Measurements from ENCODE around the gene FAM81A.
"Not testable (repeated sequence)": the region's sequence is repeated elsewhere in the genome, so short reads cannot be mapped to it uniquely, and the experiment has no call there.

Gene FAM81A

GRCh38 chr15:59447367-59447766, 9.4 kb downstream of the FAM81A start:
- no peaks in the 10 kb centered on the region for H3K36me3 ChIP-seq (ENCODE audit: insufficient read depth, low read depth, low read length)
- H3K9me3 ChIP-seq (ENCODE audit: insufficient read depth, low read depth, low read length): no peaks in the 10 kb centered on the region
- peaks cover 9% of the 10 kb centered on the region; the same call in 1 of the 2 replicates for H3K4me1 ChIP-seq (ENCODE audit: insufficient read depth, low read length)
- H3K27me3 ChIP-seq (ENCODE audit: insufficient read depth, low read length): no peaks in the 10 kb centered on the region
- no peak overlapping the region for H3K4me3 ChIP-seq (ENCODE audit: low read length)
- H3K9ac ChIP-seq (ENCODE audit: low read depth, low read length): no peak overlapping the region
- no peak overlapping the region for H3K27ac ChIP-seq (ENCODE audit: low read length)

DNA sequence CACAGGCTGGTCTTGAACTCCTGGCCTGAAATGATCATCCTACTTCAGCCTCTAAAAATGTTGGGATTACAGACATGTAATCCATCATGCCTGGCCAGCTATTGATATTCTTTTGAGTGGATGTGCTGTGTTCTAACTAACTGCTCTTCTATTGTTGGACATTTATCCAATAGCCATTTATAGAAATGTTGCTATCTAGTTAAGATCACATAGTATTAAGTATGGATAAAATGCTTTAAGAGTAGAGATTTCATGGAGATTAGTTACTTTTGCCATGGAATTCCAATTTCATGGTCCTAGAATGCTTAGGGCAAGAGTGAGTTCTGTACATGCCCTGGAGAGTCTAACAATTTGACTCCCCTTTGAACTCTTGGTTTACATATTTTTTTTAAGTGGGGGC, 10.9 kb downstream of the FAM81A start:
- Histone ChIP-seq H3K4me3 (ENCODE audit: low read length) (no peak overlapping the region), H3K36me3 (ENCODE audit: insufficient read depth, low read depth, low read length) (no peaks in the 10 kb centered on the region), H3K4me1 (ENCODE audit: insufficient read depth, low read length) (peaks cover 9% of the 10 kb centered on the region; the same call in 1 of the 2 replicates), H3K27me3 (ENCODE audit: insufficient read depth, low read length) (no peaks in the 10 kb centered on the region), H3K27ac (ENCODE audit: low read length) (no peak overlapping the region), H3K9me3 (ENCODE audit: insufficient read depth, low read depth, low read length) (no peaks in the 10 kb centered on the region), H3K9ac (ENCODE audit: low read depth, low read length) (no peak overlapping the region)

DNA sequence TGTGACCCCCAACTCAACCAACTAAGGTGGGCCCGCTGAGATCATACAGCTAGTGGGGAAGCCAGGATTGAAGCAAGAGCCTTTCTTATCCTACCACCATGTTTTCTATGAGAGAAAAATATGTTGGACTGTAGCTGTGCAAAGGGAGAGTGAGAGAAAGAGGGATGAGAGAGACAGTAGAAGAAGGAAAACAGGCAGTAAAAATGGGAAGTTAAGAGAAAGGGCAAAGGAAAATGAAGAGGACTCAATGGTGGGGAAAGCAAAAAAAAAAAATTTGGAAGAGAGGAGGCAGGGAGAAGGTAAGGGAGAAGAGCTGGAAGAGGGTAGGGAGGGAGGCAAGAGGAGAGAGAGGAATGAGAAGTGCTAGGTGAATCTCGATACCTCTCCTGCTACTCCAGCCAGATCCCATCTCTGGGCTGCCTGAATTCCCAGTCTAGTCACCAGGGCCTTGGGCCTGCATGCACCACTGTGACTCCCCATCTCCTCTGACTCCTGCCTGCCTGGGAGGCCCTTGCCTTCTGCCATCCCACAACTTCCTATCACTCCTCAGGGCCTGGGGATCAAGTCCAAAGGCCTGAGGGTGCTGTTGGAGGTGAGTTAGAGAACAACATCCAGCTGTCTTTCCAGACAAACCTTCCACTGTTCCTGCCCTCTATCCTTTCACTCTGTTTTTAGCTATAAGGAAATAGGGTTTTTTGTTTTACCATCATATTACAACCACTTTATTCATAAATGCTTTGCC, 15.7 kb downstream of the FAM81A start:
- Histone ChIP-seq H3K9me3 (ENCODE audit: insufficient read depth, low read depth, low read length) (no peaks in the 10 kb centered on the region), H3K27me3 (ENCODE audit: insufficient read depth, low read length) (no peaks in the 10 kb centered on the region), H3K27ac (ENCODE audit: low read length) (no peak overlapping the region), H3K9ac (ENCODE audit: low read depth, low read length) (no peak overlapping the region), H3K4me3 (ENCODE audit: low read length) (no peak overlapping the region), H3K4me1 (ENCODE audit: insufficient read depth, low read length) (no peaks in the 10 kb centered on the region), H3K36me3 (ENCODE audit: insufficient read depth, low read depth, low read length) (no peaks in the 10 kb centered on the region)

- no peaks in the 10 kb centered on the region for H3K27me3 ChIP-seq (ENCODE audit: insufficient read depth, low read length)
- H3K9ac ChIP-seq (ENCODE audit: low read depth, low read length): no peak overlapping the region
- no peak overlapping the region for H3K27ac ChIP-seq (ENCODE audit: low read length)
- H3K36me3 ChIP-seq (ENCODE audit: insufficient read depth, low read depth, low read length): no peaks in the 10 kb centered on the region
- no peaks in the 10 kb centered on the region for H3K4me1 ChIP-seq (ENCODE audit: insufficient read depth, low read length)
- no peak overlapping the region for H3K4me3 ChIP-seq (ENCODE audit: low read length)
- peaks cover 2% of the 10 kb centered on the region for H3K9me3 ChIP-seq (ENCODE audit: insufficient read depth, low read depth, low read length)
These were observed 18.1 kb downstream of the FAM81A start for GRCh38 chr15:59456114-59456513.

GRCh38 chr15:59457103-59457502, 19.1 kb downstream of the FAM81A start:
- Histone ChIP-seq H3K36me3 (ENCODE audit: insufficient read depth, low read depth, low read length) (no peaks in the 10 kb centered on the region), H3K9me3 (ENCODE audit: insufficient read depth, low read depth, low read length) (peaks cover 10% of the 10 kb centered on the region), H3K4me1 (ENCODE audit: insufficient read depth, low read length) (no peaks in the 10 kb centered on the region), H3K27me3 (ENCODE audit: insufficient read depth, low read length) (no peaks in the 10 kb centered on the region), H3K27ac (ENCODE audit: low read length) (no peak overlapping the region), H3K9ac (ENCODE audit: low read depth, low read length) (no peak overlapping the region), H3K4me3 (ENCODE audit: low read length) (no peak overlapping the region)

- no peak overlapping the region for H3K4me3 ChIP-seq (ENCODE audit: low read length)
- H3K9me3 ChIP-seq (ENCODE audit: insufficient read depth, low read depth, low read length): peaks cover 14% of the 10 kb centered on the region
- no peak overlapping the region for H3K9ac ChIP-seq (ENCODE audit: low read depth, low read length)
- H3K27ac ChIP-seq (ENCODE audit: low read length): no peak overlapping the region
- H3K27me3 ChIP-seq (ENCODE audit: insufficient read depth, low read length): no peaks in the 10 kb centered on the region
- H3K4me1 ChIP-seq (ENCODE audit: insufficient read depth, low read length): no peaks in the 10 kb centered on the region
- no peaks in the 10 kb centered on the region for H3K36me3 ChIP-seq (ENCODE audit: insufficient read depth, low read depth, low read length)
These were observed 23.5 kb downstream of the FAM81A start for GRCh38 chr15:59461521-59461920.

- no peaks in the 10 kb centered on the region for H3K9me3 ChIP-seq (ENCODE audit: insufficient read depth, low read depth, low read length)
- H3K9ac ChIP-seq (ENCODE audit: low read depth, low read length): no peak overlapping the region
- no peak overlapping the region for H3K4me3 ChIP-seq (ENCODE audit: low read length)
- no peak overlapping the region for H3K27ac ChIP-seq (ENCODE audit: low read length)
- H3K36me3 ChIP-seq (ENCODE audit: insufficient read depth, low read depth, low read length): no peaks in the 10 kb centered on the region
- H3K27me3 ChIP-seq (ENCODE audit: insufficient read depth, low read length): no peaks in the 10 kb centered on the region
- no peaks in the 10 kb centered on the region for H3K4me1 ChIP-seq (ENCODE audit: insufficient read depth, low read length)
These were observed 35.2 kb downstream of the FAM81A start for GRCh38 chr15:59473226-59473625.

DNA sequence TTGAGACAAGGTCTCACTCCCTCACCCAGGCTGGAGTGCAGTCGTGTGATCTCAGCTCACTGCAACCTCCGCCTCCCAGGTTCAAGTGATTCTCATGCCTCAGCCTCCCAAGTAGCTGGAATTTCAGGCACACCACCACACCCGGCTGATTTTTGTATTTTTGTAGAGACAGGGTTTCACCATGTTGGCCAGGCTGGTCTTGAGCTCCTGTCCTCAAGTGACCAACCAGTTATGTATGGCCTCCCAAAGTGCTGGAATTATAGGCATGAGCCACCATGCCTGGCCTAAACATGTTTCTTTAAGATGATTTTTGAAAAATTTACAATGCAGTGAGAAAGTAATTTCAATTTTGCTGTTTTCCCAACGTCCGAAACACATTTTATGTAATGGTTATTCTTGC, 37.2 kb downstream of the FAM81A start:
- not testable (repeated sequence) for H3K9ac ChIP-seq (ENCODE audit: low read depth, low read length); H3K27me3 ChIP-seq (ENCODE audit: insufficient read depth, low read length); H3K4me1 ChIP-seq (ENCODE audit: insufficient read depth, low read length); H3K27ac ChIP-seq (ENCODE audit: low read length); H3K4me3 ChIP-seq (ENCODE audit: low read length); H3K9me3 ChIP-seq (ENCODE audit: insufficient read depth, low read depth, low read length); H3K36me3 ChIP-seq (ENCODE audit: insufficient read depth, low read depth, low read length)

- Histone ChIP-seq H3K9me3 (ENCODE audit: insufficient read depth, low read depth, low read length) (peaks cover under 1% of the 10 kb centered on the region; the same call in 1 of the 2 replicates), H3K9ac (ENCODE audit: low read depth, low read length) (no peak overlapping the region), H3K4me3 (ENCODE audit: low read length) (no peak overlapping the region), H3K36me3 (ENCODE audit: insufficient read depth, low read depth, low read length) (no peaks in the 10 kb centered on the region), H3K4me1 (ENCODE audit: insufficient read depth, low read length) (peaks cover 2% of the 10 kb centered on the region; the same call in 1 of the 2 replicates), H3K27me3 (ENCODE audit: insufficient read depth, low read length) (no peaks in the 10 kb centered on the region), H3K27ac (ENCODE audit: low read length) (no peak overlapping the region)
These were observed 46.4 kb downstream of the FAM81A start for GRCh38 chr15:59484399-59484798.

GRCh38 chr15:59485036-59485435, 47.0 kb downstream of the FAM81A start:
- Histone ChIP-seq H3K27me3 (ENCODE audit: insufficient read depth, low read length) (no peaks in the 10 kb centered on the region), H3K9me3 (ENCODE audit: insufficient read depth, low read depth, low read length) (peaks cover 5% of the 10 kb centered on the region; the same call in 1 of the 2 replicates), H3K36me3 (ENCODE audit: insufficient read depth, low read depth, low read length) (no peaks in the 10 kb centered on the region), H3K4me3 (ENCODE audit: low read length) (no peak overlapping the region), H3K4me1 (ENCODE audit: insufficient read depth, low read length) (peaks cover 2% of the 10 kb centered on the region; the same call in 1 of the 2 replicates), H3K27ac (ENCODE audit: low read length) (no peak overlapping the region), H3K9ac (ENCODE audit: low read depth, low read length) (no peak overlapping the region)

DNA sequence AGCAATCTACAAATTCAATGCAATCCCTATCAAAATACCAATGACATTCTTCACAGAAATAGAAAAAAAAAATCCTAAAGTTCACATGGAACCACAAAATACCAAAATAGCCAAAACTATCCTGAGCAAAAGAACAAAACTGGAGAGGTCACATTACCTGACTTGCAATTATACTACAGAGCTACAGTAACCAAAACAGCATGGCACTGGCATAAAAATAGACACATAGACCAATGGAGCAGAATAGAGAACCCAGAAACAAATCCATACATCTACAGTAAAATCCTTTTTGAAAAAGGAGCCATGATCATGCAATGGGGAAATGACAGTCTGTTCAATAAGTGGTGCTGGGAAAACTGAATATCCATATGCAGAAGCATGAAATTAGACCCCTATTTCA, 51.5 kb downstream of the FAM81A start:
- H3K27me3 ChIP-seq (ENCODE audit: insufficient read depth, low read length); H3K27ac ChIP-seq (ENCODE audit: low read length); H3K9me3 ChIP-seq (ENCODE audit: insufficient read depth, low read depth, low read length); H3K36me3 ChIP-seq (ENCODE audit: insufficient read depth, low read depth, low read length); H3K4me3 ChIP-seq (ENCODE audit: low read length); H3K4me1 ChIP-seq (ENCODE audit: insufficient read depth, low read length); H3K9ac ChIP-seq (ENCODE audit: low read depth, low read length): not testable (repeated sequence)

DNA sequence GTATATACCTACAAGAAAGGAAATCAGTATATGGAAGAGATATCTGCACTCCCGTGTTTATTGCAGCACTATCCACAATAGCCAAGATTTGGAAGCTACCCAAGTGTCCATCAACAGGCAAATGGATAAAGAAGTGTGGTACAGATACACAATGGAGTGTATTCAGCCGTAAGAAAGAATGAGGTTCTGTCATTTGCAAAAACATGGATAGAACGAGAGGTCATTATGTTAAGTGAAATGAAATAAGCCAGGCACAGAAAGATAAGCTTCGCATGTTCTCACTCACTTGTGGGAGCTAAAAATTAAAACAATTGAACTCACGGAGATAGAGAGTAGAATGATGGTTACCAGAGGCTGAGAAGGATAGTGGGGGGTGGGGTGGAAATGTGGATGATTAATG, 53.1 kb downstream of the FAM81A start:
- no peak overlapping the region for H3K4me3 ChIP-seq (ENCODE audit: low read length)
- H3K27me3 ChIP-seq (ENCODE audit: insufficient read depth, low read length): no peaks in the 10 kb centered on the region
- no peaks in the 10 kb centered on the region for H3K36me3 ChIP-seq (ENCODE audit: insufficient read depth, low read depth, low read length)
- no peaks in the 10 kb centered on the region; the same call in 1 of the 2 replicates for H3K4me1 ChIP-seq (ENCODE audit: insufficient read depth, low read length)
- H3K27ac ChIP-seq (ENCODE audit: low read length): no peak overlapping the region
- no peak overlapping the region for H3K9ac ChIP-seq (ENCODE audit: low read depth, low read length)
- H3K9me3 ChIP-seq (ENCODE audit: insufficient read depth, low read depth, low read length): peaks cover 5% of the 10 kb centered on the region; the same call in 1 of the 2 replicates
